Fibroblast of the aortic adventitia (primary cell): ENCODE measurements around the gene FAM151A. TPM values are rescaled to one million over a fixed set of nuclear protein-coding genes. Genes with fewer than 3 reads are reported as not detected.
"Not testable (repeated sequence)": the region's sequence is repeated elsewhere in the genome, so short reads cannot be mapped to it uniquely, and the experiment has no call there.

Experiments used
- DNase-seq: peaks from one replicate; pipeline ENCODE4 v3.0.0-alpha.2; 2010; ENCODE audit warnings: low read depth
- H3K4me3 ChIP-seq: 2 replicates; pipeline ENCODE4 v1.5.1; 2011; ENCODE audit warnings: low read depth, mild to moderate bottlenecking, control low read depth, low read length, moderate library complexity
- total RNA-seq: library from RNA; depleted of rRNA; stranded (reverse); fragments of >200 nt; gene quantifications from 2 replicates; pipeline ENCODE4 v1.2.3, GENCODE V29; 2012; ENCODE audit warnings: low replicate concordance
- TF ChIP-seq, protein P1 (sequence below): IDR thresholded peaks from 2 replicates; pipeline ENCODE4 v1.5.1; 2011; ENCODE audit warnings: mild to moderate bottlenecking, low read length, control low read depth, inconsistent platforms; ENCODE audit not compliant: insufficient read depth

FAM151A gene
- total RNA-seq, 1 donor = not detected

DNA sequence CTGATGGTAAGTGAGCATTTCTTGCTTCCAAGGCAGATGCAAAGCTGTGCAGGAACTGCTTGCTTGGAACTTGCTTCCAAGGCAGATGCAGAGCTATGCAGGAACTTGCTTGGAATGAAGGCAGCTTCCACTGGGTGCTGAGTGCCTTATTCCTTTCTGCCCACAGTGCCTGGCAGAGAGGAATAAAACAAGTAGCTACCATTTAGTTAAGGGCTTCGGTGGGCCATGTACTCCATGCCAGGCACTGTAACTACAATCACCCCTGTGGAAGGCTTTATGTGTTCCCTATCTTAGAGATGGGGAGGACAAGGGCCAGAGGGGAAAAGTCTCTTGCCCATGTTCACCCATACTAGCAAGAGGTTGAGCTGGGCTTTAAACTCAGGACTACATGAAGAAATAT lies 26.6 kb upstream of the FAM151A start:
- H3K4me3 ChIP-seq = no peak overlapping the region
- TF ChIP-seq, protein P1, sequence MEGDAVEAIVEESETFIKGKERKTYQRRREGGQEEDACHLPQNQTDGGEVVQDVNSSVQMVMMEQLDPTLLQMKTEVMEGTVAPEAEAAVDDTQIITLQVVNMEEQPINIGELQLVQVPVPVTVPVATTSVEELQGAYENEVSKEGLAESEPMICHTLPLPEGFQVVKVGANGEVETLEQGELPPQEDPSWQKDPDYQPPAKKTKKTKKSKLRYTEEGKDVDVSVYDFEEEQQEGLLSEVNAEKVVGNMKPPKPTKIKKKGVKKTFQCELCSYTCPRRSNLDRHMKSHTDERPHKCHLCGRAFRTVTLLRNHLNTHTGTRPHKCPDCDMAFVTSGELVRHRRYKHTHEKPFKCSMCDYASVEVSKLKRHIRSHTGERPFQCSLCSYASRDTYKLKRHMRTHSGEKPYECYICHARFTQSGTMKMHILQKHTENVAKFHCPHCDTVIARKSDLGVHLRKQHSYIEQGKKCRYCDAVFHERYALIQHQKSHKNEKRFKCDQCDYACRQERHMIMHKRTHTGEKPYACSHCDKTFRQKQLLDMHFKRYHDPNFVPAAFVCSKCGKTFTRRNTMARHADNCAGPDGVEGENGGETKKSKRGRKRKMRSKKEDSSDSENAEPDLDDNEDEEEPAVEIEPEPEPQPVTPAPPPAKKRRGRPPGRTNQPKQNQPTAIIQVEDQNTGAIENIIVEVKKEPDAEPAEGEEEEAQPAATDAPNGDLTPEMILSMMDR = no peak
- DNase-seq = no peak

DNA sequence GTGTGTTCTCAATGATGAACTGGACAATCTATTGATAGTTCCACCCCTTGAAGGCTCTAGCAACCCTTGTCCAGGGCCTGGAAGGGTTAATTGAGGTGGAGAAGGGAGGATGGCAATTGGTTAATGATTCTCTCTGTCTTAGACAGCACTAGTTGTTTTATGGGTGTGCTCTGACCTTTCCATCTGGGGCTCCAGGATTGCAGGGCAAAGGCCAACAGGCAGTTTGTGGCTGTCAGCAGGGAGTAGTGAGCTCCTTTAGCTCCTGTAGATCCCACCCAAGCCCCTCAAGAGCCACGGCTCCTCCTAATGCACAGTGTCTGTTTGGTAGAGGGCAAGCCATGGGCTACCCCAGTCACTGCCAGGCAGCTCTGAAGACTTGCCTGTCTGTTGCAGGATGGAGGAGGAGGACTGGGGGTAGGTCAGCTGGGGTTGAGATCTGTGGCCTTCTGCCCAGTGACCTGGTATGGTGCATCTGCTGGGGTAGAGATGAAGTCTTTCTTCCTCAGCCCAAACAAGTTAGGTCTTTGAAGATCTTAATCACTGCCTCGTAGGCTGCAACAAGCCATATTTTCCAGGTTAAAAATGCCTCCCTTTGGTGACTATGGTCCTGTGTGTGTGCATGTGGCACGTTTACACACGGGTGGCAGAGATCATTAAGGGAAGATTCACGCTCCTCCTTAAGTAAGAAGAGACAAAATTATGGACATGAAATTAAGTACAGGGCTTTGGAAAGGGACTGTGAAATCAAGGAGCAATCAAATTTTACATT lies 26.0 kb upstream of the FAM151A start:
- no peak for DNase-seq
- no peak overlapping the region for H3K4me3 ChIP-seq
- TF ChIP-seq, protein P1 = no peak

DNA sequence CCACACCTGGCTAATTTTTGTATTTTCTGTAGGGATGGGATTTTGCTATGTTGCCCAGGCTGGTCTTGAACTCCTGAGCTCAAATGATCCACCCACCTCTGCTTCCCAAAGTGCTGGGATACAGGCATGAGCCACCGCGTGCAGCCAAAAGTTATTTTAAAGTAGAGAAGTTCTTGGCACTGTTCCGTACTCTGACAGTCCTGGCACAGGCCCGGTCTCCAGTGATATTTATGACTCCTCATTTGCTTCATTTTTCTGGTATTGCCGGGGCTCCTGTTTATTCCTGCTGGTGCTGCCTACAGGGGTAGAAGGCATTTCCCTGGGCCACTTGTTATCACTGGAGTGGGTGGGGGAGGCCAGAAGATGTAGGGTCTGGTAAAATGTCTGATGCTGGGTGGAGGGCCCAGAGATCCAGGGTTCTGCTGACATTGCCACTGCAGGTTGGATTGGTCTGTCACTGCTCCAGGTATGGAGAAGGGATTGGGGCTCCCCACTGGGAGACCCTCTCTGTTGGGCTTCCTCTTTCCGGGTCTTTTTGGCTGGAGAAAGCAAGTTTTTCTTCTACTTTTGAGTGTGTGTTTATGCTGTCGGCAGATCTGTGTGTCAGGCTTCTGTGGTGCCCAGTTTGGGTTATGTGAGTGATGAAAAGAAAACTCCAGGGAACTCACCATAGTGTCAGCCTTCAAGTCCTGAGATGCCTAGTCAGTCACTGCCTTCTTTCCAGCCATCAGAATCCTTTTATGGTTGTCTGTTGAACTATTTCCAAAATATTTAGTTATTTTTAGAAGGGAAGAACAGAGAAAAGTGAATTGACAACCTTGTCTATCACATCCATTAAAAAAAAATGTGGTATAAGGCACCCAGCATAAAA lies 22.7 kb upstream of the FAM151A start:
- DNase-seq = peak; percentile 54
- no peak overlapping the region for H3K4me3 ChIP-seq
- TF ChIP-seq, protein P1 = no peak

DNA sequence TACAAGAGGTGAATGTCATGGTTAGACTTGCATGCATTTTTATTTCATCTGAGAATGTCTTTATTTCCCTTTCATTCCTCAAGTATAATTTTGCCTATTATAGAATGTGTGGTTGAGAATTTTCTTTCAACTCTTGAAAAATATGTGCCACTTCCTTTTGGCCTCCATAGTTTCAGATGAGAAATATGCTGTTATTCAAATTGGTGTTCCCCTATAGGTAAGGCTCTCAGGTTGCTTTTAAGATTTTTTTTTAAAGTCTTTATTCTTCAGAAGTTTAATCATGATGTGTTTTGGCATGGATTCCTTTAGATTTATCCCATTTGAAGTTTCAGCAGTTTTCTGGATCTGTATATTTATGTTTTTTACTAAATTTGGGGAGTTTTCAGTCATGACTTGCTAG lies 20.4 kb upstream of the FAM151A start:
- no peak for DNase-seq
- TF ChIP-seq, protein P1 = no peak
- H3K4me3 ChIP-seq = no peak overlapping the region

DNA sequence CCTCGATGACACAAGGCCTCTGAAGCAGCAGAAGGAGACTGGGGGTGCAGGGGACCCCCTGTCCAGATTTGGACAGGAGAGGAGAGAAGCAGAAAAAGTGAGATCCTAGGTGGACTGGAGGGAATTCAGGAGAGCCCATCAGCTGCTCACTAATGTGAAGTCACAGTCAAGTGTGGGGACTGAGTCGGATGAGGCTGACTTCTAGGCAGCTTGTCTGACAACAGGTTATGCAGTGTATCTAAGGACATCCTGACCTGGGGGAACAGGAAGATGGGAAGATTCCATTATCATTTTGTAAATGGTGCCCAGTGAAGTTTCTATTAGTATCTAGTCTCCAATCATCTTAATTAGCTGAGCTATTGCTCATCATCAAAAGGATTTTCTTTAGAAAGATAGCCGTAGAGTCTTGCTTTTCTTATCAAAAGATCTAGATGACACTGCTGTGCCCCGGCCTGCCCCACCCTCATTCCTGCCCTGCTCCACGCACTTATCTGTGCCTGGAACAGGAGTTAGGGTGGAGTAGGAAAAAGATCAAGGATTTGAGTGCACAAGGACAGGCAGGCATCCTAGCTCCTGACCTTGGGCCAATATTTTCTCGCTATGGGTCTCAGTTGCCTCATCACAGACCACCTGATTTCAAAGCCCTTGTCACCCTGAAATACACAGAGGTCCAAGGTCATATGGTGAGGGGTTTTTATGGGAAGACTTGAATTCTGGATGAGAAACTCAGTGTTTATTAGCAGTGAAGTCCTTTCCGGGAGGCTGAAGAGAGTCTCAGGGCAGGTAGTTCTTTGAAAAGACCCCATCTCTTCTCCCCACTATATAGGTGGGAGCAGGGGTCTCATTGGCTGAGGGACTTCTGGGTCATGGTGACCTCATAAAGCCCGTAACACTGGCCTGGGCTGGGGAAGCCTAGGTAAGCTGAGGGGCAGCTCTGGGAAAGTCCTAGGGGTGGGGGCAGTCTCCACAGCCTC lies 17.8 kb upstream of the FAM151A start, which contains the start of gene MROH7:
TSS of gene MROH7 (plus strand) at position 924 of the 974 bp plus-strand sequence. CDS start 11,141 bp downstream, outside the sequence.
- DNase-seq = no peak
- TF ChIP-seq, protein P1 = no peak
- no peak within 1 kb of the TSS for H3K4me3 ChIP-seq

DNA sequence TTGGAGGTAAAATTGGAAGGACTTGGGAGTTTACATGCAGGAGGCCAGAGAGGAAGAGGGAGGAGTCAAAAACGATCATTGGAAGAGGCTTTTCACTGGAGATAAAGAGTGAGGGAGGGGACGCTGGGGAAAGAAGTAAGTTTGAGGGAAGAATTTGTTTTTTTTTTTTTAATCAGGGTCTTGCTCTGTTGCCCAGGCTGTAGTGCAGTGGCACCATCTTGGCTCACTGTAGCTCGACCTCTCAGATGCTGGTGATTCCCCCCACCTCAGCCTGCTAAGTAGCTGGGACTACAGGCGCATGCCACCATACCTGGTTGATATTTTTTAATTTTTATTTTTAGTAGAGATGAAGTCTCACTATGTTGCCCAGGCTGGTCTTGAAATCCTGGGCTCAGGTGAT lies 17.0 kb upstream of the FAM151A start:
- DNase-seq = no peak
- TF ChIP-seq, protein P1 = no peak
- no peak overlapping the region for H3K4me3 ChIP-seq

DNA sequence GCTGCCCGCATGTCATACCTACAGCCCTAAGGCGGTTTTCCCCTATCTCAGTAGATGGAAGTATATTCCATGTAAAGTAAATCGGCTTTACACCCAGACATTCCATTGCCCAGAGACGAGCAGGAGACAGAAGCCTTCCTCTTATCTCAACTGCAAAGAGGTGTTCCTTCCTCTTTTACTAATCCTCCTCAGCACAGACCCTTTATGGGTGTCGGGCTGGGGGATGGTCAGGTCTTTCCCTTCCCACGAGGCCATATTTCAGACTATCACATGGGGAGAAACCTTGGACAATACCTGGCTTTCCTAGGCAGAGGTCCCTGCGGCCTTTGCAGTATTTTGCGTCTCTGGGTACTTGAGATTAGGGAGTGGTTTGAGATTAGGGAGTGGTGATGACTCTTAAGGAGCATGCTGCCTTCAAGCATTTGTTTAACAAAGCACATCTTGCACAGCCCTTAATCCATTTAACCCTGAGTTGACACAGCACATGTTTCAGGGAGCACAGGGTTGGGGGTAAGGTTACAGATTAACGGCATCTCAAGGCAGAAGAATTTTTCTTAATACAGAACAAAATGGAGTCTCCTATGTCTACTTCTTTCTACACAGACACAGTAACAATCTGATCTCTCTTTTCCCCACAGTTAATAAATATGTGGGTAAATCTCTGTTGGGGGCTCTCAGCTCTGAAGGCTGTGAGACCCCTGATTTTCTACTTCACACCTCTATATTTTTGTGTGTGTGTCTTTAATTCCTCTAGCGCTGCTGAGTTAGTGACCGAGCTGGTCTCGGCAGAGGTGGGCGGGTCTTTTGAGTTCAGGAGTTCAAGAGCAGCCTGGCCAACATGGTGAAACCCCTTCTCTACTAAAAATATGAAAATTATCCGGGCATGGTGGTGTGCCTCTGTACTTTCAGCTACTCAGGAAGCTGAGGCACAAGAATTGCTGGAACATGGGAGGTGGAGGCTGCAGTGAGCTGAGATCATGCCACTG lies 13.4 kb upstream of the FAM151A start:
- H3K4me3 ChIP-seq, DNase-seq: not testable (repeated sequence)

DNA sequence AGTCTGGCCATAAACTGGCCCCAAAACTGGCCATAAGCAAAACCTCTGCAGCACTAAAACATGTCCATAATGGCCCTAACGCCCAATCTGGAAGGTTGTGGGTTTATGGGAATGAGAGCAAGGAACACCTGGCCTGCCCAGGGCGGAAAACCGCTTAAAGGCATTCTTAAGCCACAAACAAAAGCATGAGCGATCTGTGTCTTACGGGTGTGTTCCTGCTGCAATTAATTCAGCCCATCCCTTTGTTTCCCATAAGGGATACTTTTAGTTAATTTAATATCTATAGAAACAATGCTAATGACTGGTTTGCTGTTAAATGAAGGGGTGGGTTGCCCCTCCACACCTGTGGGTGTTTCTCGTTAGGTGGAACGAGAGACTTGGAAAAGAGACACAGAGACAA lies 12.5 kb upstream of the FAM151A start:
- DNase-seq, H3K4me3 ChIP-seq: not testable (repeated sequence)
